ENCODE results near the gene INO80D. TPM values are rescaled to one million over a fixed set of nuclear protein-coding genes. Genes with fewer than 3 reads are reported as not detected.

INO80D gene
- total and polyA plus RNA-seq, 2 of the 13 experiments (the other 11 are each of a cell fraction or from before 2014, with no cell fraction given) = 7.6 to 7.9 TPM

- no peak; the same call in 1 of the 2 replicates for TF ChIP-seq ZNF710 (CRISPR knock-in tag; IDR thresholded peaks at IDR 0.05; ENCODE audit: borderline replicate concordance)
- TF ChIP-seq STAT5B (CRISPR knock-in tag; IDR thresholded peaks at IDR 0.05) = no peak
- no peak for TF ChIP-seq HHEX (CRISPR knock-in tag; IDR thresholded peaks at IDR 0.05)
- peak; percentile 85; the same call in 1 of the 2 replicates for TF ChIP-seq SNAPC2 (CRISPR knock-in tag; IDR thresholded peaks at IDR 0.05)
- no peak for TF ChIP-seq ZBTB44 (CRISPR knock-in tag; IDR thresholded peaks at IDR 0.05)
- TF ChIP-seq ZNF180 (CRISPR knock-in tag; IDR thresholded peaks at IDR 0.05; ENCODE audit: borderline replicate concordance, low read depth) = no peak
- 0 out of 2 replicates have a peak, but pooled peaks have one; percentile 50 for TF ChIP-seq ZNF766 (CRISPR knock-in tag; IDR thresholded peaks at IDR 0.05; ENCODE audit: borderline replicate concordance)
- TF ChIP-seq NFYB (CRISPR knock-in tag; IDR thresholded peaks at IDR 0.05) = no peak
- peak; percentile 96 for TF ChIP-seq NFRKB (IDR thresholded peaks at IDR 0.05)
- no peak for TF ChIP-seq SMYD3 (CRISPR knock-in tag; IDR thresholded peaks at IDR 0.05)
- peak; percentile 52; the same call in 1 of the 2 replicates for TF ChIP-seq KMT2A (CRISPR knock-in tag; IDR thresholded peaks at IDR 0.05)
- TF ChIP-seq NCOA2 (CRISPR knock-in tag; IDR thresholded peaks at IDR 0.05) = no peak
- TF ChIP-seq ZFP91 (CRISPR knock-in tag; IDR thresholded peaks at IDR 0.05; ENCODE audit: borderline replicate concordance) = peak; percentile 25; the same call in 1 of the 2 replicates
- no peak; the same call in 1 of the 2 replicates for TF ChIP-seq ZNF33A (CRISPR knock-in tag; IDR thresholded peaks at IDR 0.05; ENCODE audit: borderline replicate concordance)
- TF ChIP-seq GLMP (CRISPR knock-in tag; IDR thresholded peaks at IDR 0.05; ENCODE audit: borderline replicate concordance) = no peak
- TF ChIP-seq ZNF850 (CRISPR knock-in tag; conservative IDR thresholded peaks at IDR 0.05) = no peak
- no peak for TF ChIP-seq ZNF17 (CRISPR knock-in tag; IDR thresholded peaks at IDR 0.05)
- no peak for TF ChIP-seq ZNF678 (CRISPR knock-in tag; IDR thresholded peaks at IDR 0.05)
- peak; percentile 54; the same call in 1 of the 2 replicates for TF ChIP-seq ZZZ3 (CRISPR knock-in tag; IDR thresholded peaks at IDR 0.05; ENCODE audit: borderline replicate concordance)
- TF ChIP-seq ZNF501 (CRISPR knock-in tag; IDR thresholded peaks at IDR 0.05) = peak; percentile 81
- TF ChIP-seq SSRP1 (CRISPR knock-in tag; IDR thresholded peaks at IDR 0.05) = no peak
- peak; percentile 70; the same call in 1 of the 2 replicates for TF ChIP-seq KMT2B (CRISPR knock-in tag; IDR thresholded peaks at IDR 0.05)
- no peak for TF ChIP-seq ZFP36L2 (CRISPR knock-in tag; IDR thresholded peaks at IDR 0.05)
- no peak for TF ChIP-seq ZNF713 (CRISPR knock-in tag; IDR thresholded peaks at IDR 0.05)
- TF ChIP-seq FOXK1 (CRISPR knock-in tag; IDR thresholded peaks at IDR 0.05; ENCODE audit: borderline replicate concordance, low read depth) = peak; percentile 18; the same call in 1 of the 2 replicates
- no peak for TF ChIP-seq NR3C1 (CRISPR knock-in tag; IDR thresholded peaks at IDR 0.05)
These were observed at the start of gene INO80D (continued) for GRCh38 chr2:206085742-206086445.

Data from HepG2 (cell line).